GM18526 (cell line): Measurements from ENCODE around the gene ADD2.

Experiments
- POLR2A ChIP-seq: IDR thresholded peaks from 3 replicates; pipeline ENCODE4 v1.6.1; 2011; ENCODE audit not compliant: insufficient read length; ENCODE audit errors: extremely low read depth

ADD2 gene

DNA sequence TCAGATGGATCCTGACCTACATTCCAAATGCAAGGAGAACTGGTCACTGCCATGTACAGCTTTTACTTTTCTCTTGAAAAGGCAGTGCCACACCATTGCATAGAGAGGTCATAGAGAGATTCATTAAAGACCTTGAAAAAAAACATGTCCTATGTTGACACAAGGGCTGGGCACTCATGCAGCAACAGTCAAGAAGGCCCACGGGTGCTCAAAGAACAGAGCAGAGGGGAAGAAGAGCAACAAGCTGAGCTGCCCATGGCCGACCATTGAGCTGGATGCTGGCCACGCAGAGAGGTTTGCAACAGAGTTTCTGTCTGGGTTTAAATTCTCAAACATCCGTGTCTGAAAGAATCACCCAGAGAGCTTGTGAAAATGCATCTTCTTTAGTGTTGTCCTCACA is 99.1 kb downstream of the ADD2 start:
- TF ChIP-seq POLR2A = no peak

DNA sequence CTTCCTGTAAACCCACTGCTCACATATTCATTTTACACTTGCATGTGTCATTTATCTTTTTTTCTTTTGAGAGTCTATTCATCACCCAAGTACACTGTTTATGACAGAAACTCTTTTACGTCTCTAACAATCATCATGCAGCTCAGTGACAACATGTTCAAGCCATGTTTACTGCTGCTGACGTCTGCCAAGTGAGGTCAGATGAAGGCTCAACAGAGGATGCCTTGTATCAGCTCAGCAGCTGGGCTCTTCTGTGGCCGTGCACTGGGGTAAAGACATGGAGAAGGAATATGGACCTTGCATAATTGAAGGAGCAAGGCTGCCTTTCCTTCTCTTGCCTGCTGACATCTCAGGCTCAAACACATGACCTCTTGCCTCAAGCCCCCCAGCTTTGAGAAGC is 99.6 kb downstream of the ADD2 start:
- TF ChIP-seq POLR2A = no peak

DNA sequence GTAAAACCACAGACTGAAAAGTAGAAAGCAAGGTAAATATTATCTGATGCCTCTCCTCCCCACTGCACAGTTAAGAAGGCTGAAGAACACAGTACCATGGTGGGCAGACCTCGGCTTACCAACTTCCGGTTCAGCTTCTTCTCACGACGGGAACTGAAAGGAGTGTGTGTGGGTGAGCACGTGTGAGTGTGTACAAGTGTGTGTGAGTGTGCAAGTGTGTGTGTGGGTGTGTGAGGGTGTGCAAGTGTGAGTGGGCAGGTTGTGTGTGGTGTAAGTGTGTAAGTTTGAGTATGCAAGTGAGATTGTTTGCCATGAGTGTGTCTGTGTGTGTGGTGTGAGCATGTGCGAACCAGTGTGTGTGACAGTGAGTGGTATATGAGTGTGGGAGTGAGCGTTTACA is 103.5 kb downstream of the ADD2 start:
- no peak for TF ChIP-seq POLR2A

DNA sequence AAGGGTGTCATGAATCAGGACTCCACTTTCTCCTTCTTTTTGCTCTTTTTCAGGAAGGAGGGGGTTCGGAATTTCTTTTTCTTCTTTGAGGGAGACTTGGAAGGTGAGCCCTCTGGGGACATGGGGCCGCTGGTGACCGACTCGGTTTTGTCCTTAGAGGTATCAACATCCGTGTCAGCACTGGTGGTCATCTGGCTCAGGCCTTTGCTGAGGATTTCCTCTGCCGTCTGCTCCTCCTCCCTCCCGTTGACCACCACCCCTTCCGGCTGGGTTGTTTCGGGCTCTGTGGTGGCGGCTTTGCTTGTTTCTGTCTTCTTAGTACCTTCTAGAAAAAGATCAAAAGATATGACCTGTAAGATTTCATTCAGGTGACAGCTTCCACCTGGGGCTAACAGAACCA is 104.6 kb downstream of the ADD2 start:
- no peak for TF ChIP-seq POLR2A

DNA sequence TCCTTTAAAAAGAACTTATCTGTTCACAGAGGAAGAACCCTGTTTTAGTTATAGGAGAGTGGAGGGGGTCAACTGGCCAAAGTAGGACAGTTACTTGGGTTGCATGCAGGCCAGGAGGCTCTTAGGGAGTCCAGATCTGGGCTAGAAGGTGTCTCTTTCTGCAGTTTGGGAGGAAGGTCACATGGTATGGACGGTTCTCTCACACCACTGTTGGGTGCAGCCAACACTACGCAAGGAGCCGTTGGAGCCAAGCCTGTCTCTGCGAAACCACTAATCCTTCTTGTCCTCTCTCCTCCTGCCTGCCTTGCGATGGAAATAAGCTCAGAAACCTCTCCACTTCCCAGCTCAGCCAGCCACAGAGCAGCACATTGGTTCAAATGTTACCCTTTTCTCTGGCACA is 108.4 kb downstream of the ADD2 start:
- no peak for TF ChIP-seq POLR2A

DNA sequence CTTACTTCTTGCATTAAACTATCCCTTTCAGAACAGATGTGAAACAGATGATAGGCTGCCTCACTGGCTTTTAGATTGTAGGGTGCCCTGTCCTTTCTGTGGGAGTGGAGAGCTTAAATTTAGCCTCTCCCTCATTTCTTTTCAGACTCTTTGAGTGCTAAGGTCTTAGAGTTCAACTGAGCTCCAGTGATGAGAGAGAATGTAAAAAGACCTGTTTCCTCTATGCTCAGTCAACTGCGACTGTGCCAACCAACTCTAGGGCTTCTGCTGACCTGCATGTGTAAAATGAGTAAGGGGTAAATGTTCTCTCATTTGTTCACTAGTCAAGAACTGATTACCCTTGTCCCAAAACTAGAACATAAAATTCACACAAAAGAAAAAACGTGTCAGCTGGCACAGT is 109.5 kb downstream of the ADD2 start:
- TF ChIP-seq POLR2A = no peak

DNA sequence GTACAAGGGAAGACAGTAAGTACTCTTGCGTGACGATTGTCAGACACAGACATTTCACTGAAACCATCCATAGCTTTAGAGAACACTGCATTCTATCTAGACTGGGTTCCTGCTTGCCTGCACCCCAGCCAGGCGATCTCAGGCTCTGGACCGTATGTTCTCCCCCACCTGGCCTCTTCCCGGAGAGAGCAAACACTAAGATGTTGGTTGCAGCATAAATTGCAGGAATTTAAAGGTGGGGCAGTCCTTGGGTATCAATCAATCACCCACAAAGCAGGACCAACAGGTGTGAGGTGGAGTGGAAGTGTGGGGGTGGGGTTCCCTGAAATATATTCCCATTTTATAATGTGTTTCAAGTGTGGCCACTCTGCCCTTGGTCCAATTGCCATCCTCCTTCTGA is 110.8 kb downstream of the ADD2 start:
- no peak for TF ChIP-seq POLR2A

DNA sequence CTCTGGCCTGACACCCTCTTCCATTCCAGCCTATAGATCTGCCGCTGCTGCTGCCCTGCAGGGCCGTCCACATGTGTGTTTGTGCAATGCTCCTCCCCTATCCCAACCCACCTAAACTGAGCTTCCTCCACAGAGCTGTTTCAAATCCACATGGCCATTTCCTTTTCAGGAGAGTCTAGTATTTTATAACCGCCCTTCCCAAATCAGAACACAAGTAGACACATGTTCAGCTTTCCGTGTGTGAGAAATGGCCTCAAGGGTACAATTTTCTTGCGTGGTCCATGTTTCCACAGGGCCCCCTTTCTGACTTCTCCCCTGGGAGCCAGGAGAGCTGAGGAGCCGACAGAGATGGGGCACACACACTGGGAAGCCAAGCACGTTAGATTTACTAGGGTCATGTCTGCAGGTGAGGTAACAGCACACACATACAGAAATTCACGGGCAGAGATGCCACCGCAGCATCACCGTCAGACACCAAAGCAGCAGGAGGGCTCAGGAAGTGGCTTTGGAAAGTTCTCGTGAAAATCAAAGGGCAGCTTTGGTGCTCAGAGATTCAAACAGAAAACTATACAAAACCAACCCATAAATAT is 111.5 kb downstream of the ADD2 start:
- no peak for TF ChIP-seq POLR2A

DNA sequence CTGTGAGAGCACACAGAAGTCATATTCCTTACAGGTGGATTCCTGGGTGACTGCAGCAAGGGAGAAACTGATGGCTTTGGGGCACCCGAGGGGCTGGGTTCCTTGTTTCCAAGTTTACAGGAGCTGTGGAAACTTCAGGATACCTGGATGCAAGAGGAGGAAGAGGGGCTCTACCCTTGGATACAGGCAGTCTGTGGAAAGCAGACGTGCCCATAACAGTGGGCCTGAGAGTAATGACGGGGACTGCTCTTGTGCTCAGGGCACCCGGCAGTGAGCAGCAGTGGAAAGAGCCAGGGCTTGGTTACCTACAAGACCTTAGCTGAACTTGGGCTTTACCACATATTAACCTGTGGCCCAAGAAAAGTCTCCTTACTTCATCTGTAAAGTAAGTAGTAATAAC is 112.2 kb downstream of the ADD2 start:
- no peak for TF ChIP-seq POLR2A

DNA sequence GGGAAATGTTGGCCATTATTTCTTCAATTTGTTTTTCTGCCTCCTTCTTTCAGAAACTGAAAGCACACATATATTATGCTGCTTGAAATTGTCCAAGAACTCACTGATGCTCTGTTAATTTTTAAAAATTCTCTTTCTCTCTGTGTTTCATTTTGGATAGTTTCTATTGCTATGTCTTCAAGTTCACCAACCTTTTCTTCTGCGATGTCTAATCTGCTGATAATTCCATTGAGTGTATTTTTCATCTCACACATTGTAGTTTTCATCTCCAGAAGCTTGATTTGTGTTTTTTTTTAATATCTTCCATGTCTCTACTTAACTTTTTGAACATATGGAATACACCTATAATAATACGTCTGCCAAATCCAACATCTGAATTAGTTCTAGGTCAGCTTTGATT is 116.3 kb downstream of the ADD2 start:
- no peak for TF ChIP-seq POLR2A

DNA sequence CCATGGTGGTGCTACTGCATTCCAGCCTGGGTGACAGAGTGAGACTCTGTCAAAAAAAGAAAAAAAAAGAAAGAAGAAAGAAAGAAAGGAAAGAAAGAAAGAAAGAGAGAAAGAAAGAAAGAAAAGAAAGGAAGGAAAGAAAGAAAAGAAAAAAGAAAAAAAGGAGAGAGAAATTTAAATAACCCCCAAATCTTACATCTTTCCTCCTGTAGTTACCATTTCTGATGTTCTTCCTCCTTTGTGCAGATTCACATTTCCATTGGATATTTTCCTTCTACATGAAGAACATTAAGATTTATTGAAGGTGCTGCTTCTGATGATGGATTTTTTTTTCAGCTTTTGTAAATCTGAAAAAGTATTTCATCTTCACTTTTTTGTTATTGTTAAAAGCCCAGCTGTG is 117.0 kb downstream of the ADD2 start:
- no peak for TF ChIP-seq POLR2A

DNA sequence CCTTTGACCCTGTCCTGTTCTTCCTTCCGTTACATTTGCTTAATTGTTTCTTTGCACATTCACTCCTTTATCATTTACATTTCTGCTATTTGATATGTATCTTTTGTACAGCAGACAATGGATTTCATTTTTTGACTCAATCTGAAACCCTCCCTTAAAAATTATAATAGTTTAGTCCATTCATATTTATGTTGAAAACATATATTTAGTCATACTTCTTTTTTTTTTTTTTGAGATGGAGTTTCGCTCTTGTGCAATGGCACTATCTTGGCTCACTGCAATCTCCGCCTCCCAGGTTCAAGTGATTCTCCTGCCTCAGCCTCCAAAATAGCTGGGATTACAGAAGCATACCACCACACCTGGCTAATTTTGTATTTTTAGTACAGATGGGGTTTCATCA is 119.0 kb downstream of the ADD2 start:
- no peak for TF ChIP-seq POLR2A

DNA sequence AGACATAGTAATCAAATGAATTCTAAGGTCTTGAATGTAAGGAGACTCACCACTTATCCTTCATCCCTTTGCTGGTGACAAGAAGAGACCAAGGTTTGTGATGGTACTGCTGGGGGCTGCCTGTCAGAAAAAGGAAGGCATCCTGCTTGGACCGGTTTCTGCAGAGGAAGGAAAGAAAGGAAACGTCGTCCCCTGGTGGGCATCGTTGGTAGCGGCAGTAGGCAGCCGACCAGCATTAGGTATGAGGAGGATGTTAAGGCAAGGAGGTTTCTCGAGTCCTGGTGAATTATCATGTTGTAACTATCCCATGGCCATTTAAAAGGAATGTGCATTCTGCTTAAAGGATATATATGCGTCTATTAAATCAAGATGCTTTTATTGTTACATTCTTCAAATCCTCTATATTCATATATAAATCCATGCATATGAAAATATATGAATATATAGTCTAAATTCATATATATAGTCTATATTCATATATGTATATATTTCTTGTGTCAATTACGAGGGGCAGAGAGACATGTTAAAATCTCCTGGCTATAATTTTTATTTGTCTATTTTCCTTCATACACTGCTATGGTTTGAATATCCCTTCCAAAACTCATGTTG is 120.0 kb downstream of the ADD2 start:
- no peak for TF ChIP-seq POLR2A

DNA sequence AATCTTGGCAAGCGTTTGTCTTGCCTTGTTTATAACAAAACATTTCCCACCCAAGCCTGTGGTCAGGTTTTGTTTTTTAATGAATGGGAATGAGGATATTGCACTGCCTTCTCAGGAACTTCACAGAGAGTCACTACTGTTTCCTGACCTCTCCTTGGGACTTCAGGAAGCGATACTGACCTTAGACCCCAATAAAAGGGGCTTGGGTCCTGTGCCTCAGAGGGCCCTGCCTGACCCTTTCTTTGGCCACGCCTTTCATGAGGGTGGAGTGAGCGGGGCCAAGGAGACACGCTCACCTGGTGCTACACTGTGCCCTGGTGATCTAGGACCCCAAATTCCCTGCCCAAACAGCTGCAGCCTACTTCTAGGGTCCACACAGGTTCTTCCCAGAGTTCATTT is 121.6 kb downstream of the ADD2 start:
- TF ChIP-seq POLR2A = no peak

DNA sequence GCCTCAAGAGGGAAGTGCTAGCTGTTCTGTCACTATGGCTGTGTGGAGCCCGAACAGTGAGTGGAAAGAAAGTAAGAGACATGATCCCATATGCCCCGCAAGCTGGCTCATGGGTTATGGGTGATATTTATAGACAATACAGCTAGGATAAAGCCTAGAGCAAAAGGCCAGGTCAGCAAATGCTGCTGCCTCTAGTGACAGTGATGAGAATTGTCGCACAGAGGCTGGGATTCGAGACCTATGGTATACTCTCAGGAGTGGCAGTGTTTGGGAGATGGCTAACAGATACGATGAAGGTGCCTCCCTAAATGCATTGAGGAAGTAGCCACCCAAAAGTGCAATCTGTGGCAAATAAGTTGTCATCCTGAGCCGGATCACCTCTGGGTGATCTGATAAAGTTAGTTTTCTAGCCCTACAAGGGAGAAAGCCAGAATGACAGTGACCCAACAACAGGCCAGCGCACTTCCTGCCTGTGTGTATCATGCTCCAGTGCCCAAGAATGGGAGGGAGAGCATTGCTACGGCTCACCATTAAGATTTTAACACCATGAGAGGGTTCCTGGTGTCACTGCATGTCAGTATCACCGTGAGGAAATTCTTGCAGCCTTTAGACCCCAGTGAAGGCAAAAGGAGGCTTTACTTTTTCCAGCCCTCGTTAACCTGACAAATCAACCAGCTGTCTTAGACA is 122.1 kb downstream of the ADD2 start:
- no peak for TF ChIP-seq POLR2A

DNA sequence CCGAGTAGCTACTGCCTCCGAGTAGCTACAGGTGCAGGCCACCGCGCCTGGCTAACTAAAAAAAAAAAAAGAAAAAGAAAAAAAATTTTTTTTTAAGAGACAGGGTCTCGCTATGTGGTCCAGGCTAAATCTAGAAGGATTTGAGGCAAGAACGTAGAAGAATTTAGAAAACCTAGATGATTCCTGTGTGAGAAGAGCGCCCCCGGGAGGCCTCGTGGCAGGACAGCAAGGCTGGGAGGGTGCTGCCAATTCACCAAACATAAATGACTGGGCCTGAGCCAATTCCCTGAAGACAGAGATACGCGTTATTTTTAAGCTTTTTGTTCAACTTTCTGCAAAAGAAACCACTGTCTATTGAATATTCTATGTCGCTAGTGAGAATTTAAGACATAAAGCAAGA is 124.3 kb downstream of the ADD2 start:
- TF ChIP-seq POLR2A = no peak
